Measurements from ENCODE around the gene GORASP2.
"Not testable (repeated sequence)": the region's sequence is repeated elsewhere in the genome, so short reads cannot be mapped to it uniquely, and the experiment has no call there.

Gene GORASP2

GRCh38 chr2:170928824-170929685, at the start of gene GORASP2:
GORASP2 (plus strand) TSS chr2:170929253; CDS start chr2:170929341, 88 bp downstream.
- peak; percentile 99 for DNase-seq

DNA sequence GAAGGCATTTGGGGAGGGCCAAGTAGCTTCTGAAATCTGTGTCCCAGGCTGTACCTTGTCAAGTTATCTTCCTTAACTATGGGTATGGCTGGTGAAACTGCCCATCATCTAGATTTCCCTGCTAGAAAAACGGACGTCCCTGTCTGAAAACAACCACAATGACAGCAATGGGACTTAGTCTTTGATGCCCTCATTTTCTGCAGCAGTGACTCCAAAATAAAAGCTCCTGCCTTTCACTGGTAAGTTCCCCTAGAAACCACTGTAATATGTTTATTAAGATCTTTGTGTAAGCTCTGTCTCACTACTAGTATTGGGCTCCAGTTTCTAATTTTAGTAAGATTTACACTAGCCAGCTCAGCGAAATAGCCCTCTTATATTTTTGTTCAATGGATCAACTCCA, 47.2 kb upstream of the GORASP2 start:
- no peak for DNase-seq

- no peak for DNase-seq
Measured at GRCh38 chr2:170882758-170883157, 46.3 kb upstream of the GORASP2 start.

GRCh38 chr2:170883683-170884082, 45.4 kb upstream of the GORASP2 start:
- DNase-seq, result no peak

- DNase-seq, result no peak
Measured at GRCh38 chr2:170885130-170885791, 43.8 kb upstream of the GORASP2 start.

DNA sequence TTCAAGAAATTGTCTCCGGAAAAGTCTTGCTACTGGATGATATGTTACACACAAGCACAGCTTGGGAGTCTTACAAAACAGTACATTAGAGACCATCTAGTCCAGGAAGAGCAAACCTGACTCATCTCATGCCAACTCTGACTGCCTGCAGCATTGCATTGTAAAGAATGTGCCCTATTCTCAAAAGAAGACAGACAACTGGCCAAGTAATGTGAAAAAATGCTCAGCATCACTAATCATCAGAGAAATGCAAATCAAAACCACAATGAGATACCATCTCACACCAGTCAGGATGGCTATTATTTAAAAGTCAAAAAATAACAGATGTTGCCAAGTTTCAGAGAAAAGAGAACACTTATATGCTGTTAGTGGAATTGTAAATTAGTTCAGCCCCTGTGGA, 42.7 kb upstream of the GORASP2 start:
- no peak for DNase-seq

DNA sequence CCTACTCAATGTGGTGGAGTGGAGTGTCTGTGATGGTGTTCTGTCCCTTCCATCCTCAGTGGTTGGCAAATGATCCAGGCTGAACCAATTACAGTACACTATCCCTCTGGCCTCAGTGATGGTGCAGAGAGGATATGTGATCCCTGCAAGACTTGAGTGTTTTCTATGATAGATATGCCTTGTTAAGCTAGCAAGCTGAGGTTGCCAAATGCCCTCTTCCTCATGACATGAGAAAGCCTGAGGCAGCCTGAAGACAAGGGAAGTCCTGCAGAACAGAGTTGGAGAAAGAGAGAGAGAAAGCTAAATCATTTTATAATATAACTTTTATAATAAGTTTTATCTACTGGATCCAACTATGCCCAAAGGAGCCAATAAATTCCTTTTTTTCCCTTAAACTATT, 41.6 kb upstream of the GORASP2 start:
- no peak for DNase-seq

- DNase-seq, result no peak
Measured at GRCh38 chr2:170887896-170888295, 41.2 kb upstream of the GORASP2 start.

GRCh38 chr2:170891893-170892292, 37.2 kb upstream of the GORASP2 start:
- DNase-seq, result no peak

DNA sequence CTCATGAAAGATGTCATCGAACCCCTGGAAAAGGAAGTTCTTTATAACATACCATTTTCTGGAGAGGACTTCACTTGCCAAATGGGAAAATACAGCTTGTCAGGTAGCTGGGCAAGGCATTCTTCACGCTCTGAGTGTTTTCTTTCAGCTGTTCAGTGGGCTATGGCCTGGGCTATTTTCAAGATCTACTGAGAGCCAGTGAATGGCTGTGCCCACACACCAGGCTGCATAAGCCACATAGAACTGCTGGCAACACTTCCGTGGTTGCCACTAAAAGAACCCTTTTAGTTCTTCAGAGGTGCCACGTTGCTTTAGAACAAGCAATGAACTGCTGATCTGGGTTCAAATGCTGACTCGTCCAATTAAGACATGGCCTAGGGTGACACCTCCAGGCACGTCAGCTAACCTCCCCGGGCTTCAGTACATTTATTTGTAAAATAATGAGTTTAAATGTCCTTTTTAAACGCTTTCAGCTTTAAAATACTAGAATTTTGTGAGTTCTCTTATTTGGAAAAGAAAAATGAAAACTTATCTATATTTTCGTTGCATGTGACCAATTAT, 36.6 kb upstream of the GORASP2 start:
- no peak for DNase-seq

- no peak for DNase-seq
Measured at GRCh38 chr2:170895023-170895757, 33.9 kb upstream of the GORASP2 start.

DNA sequence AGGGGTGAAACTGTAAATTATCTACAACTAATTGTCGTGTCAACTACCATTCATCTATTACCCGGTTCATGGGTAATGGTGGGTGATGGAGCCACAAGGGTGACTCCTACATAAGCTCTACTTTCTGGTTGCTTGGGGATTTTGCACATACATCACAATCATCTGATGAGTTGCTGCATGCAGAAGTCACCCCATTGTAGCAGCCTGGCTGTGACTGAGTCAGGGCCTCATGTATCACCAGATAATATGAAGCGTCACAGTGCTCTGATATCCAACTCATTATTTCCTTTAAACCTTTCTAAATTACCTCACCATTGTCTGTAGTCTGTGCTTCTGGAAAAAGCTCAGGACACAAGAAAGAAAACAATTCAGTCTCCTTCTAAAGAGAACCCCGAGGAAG, 32.4 kb upstream of the GORASP2 start:
- no peak for DNase-seq

DNA sequence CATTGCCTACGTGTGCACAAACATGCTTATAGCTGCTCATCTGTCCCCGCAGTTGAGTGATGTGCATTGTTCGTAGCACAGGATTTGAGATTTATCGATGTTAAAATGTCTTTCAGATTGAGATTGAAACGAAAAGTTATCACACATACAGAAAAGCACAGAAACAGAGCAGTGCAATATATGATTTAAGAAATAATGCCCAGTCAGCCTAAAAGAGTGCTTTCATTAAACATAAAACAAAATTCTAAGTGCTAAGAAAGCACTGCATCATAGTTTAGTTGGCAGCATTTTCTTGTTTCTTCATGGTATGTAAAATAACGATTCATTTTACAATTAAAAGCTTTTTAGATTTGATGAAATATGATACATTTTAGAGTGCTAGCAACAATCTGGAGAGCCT, 31.9 kb upstream of the GORASP2 start:
- DNase-seq, result no peak

DNA sequence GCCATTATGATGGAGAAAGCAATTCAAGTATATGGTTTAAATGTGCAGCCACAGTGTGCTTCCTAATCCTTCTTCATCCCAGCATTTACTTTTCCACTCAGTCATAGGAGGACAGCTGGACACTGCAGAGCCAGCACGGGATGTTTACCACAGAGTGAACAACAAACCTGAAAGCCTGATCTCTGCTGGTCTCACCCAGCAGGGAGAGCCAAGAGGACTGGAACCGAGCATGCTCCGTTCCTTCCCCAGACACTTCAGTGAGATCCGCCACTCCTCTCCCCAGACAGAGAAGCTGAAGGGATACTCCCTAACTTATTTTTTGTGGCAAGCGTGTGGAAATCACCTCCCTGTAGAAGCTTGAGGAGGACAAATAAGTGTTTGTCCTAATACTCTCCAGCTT, 23.2 kb upstream of the GORASP2 start:
- DNase-seq, result no peak

GRCh38 chr2:170911314-170911889, 17.7 kb upstream of the GORASP2 start:
- DNase-seq, result no peak

GRCh38 chr2:170914994-170915666, 13.9 kb upstream of the GORASP2 start:
- DNase-seq, result not testable (repeated sequence)

DNA sequence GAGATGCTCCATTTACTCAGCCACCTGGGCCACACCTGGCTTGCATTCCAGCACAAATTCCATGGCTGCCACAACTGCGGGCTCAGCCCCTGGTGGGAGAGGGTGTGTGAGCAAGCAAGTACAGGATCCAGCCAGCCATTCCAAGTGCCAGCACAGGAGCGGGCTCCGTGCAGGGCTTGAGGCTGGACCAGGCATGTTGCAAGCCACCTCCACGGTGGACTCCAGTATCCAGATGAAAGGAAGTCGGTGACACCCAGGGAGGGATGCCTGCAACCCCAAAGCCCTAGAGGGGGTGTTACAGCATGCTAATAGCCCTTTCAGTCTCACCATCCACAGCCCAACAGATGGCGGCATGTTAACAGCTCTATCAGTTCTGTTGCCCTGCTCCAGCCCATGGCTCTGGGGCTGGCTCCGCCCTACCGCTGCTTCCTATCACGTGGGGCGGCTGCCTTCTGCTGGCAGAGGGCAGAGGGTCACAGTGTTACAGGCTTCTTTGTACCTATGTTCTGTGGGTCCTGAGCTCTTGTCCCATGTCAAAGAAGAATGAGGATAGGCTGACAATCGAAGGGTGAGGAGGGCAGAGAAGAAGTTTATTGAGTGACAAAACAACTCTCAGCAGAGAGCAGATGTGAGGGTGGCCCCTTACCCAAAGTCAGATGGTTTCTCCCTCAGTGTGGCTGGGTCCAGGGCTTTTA, 11.7 kb upstream of the GORASP2 start:
- no peak for DNase-seq

DNA sequence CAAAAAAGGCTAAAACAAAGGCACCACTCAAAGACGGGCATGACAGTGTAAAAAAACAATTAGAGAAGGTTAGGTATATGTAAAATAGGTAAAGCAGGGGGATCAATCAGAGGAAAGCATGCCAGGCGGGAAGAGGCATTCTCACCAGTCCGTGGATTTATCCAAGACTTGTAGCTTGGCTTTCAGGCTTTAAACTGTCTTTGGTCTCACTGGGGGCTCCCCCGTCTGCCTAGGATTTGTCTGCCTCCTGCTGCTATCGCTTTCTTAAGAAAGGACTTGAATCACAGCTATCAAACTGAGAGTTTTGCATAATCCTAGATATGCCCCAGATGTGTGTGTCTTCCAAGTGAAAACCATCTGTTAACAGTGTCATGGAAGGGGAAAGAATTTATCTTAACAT, 11.1 kb upstream of the GORASP2 start:
- no peak for DNase-seq

- DNase-seq, result not testable (repeated sequence)
Measured at GRCh38 chr2:170921873-170922272, 7.2 kb upstream of the GORASP2 start.

GRCh38 chr2:170922634-170923494, 6.2 kb upstream of the GORASP2 start:
- no peak for DNase-seq

GRCh38 chr2:170923799-170924198, 5.3 kb upstream of the GORASP2 start:
- no peak for DNase-seq

All from femur (tissue), 1 donor.